IPS-18c (cell line): ENCODE results near the gene PCYT1A.
"Not testable (repeated sequence)": the region's sequence is repeated elsewhere in the genome, so short reads cannot be mapped to it uniquely, and the experiment has no call there.

Source experiments
- H3K4me3 ChIP-seq: 2 replicates; pipeline ENCODE4 v1.7.0; 2013; ENCODE audit warnings: low read depth, mild to moderate bottlenecking, low read length, moderate library complexity; ENCODE audit not compliant: insufficient read depth
- H3K9me3 ChIP-seq: one replicate; pipeline ENCODE4 v1.6.1; 2013; ENCODE audit warnings: mild to moderate bottlenecking, low read length, moderate library complexity; ENCODE audit not compliant: control insufficient read depth, insufficient read depth

The PCYT1A gene

GRCh38 chr3:196287440-196288140 lies at the start of gene PCYT1A:
PCYT1A (minus strand) TSS chr3:196287726; CDS start chr3:196270531, 17,195 bp downstream.
- no peaks in the 10 kb centered on the region for H3K9me3 ChIP-seq
- H3K4me3 ChIP-seq = peak within 1 kb of the TSS; percentile 89

- no peak overlapping the region for H3K4me3 ChIP-seq
- H3K9me3 ChIP-seq = no peaks in the 10 kb centered on the region
These were observed 49.0 kb upstream of the PCYT1A start for GRCh38 chr3:196336319-196337145.

GRCh38 chr3:196335503-196335948 lies 48.0 kb upstream of the PCYT1A start:
- Histone ChIP-seq H3K9me3 (no peaks in the 10 kb centered on the region), H3K4me3 (no peak overlapping the region)

- no peak overlapping the region for H3K4me3 ChIP-seq
- H3K9me3 ChIP-seq = no peaks in the 10 kb centered on the region
These were observed 47.5 kb upstream of the PCYT1A start for GRCh38 chr3:196334982-196335381.

- H3K9me3 ChIP-seq = no peaks in the 10 kb centered on the region
- H3K4me3 ChIP-seq = no peak overlapping the region
These were observed 44.6 kb upstream of the PCYT1A start for GRCh38 chr3:196332168-196332567.

- no peak overlapping the region for H3K4me3 ChIP-seq
These were observed 39.9 kb upstream of the PCYT1A start for GRCh38 chr3:196327405-196327804.

GRCh38 chr3:196326936-196327335 lies 39.4 kb upstream of the PCYT1A start:
- Histone ChIP-seq H3K4me3 (no peak overlapping the region), H3K9me3 (no peaks in the 10 kb centered on the region)

More at GRCh38 chr3:196327405-196327804, 39.9 kb upstream of the PCYT1A start:
- no peaks in the 10 kb centered on the region for H3K9me3 ChIP-seq

- Histone ChIP-seq H3K4me3 (no peak overlapping the region), H3K9me3 (no peaks in the 10 kb centered on the region)
These were observed 36.2 kb upstream of the PCYT1A start for GRCh38 chr3:196323691-196324090.

- Histone ChIP-seq H3K9me3 (no peaks in the 10 kb centered on the region), H3K4me3 (no peak overlapping the region)
These were observed 35.5 kb upstream of the PCYT1A start for GRCh38 chr3:196323016-196323415.

- no peaks in the 10 kb centered on the region for H3K9me3 ChIP-seq
These were observed 33.6 kb upstream of the PCYT1A start for GRCh38 chr3:196321162-196321561.

GRCh38 chr3:196320137-196320536 lies 32.6 kb upstream of the PCYT1A start:
- Histone ChIP-seq H3K4me3 (no peak overlapping the region), H3K9me3 (no peaks in the 10 kb centered on the region)

More at GRCh38 chr3:196321162-196321561, 33.6 kb upstream of the PCYT1A start:
- no peak overlapping the region for H3K4me3 ChIP-seq

- H3K9me3 ChIP-seq = no peaks in the 10 kb centered on the region
- H3K4me3 ChIP-seq = peak within 1 kb of the TSS; percentile 90
These were observed 30.4 kb upstream of the PCYT1A start, which contains the start of gene DYNLT2B for GRCh38 chr3:196317687-196318467. DYNLT2B (minus strand) TSS chr3:196318240; CDS start chr3:196318152, 88 bp downstream.

- H3K9me3 ChIP-seq = not testable (repeated sequence)
- peak overlapping the region; percentile 90 for H3K4me3 ChIP-seq
These were observed 29.5 kb upstream of the PCYT1A start for GRCh38 chr3:196316799-196317686.

GRCh38 chr3:196315821-196316220 lies 28.3 kb upstream of the PCYT1A start:
- Histone ChIP-seq H3K9me3 (no peaks in the 10 kb centered on the region), H3K4me3 (no peak overlapping the region)

GRCh38 chr3:196314597-196314996 lies 27.1 kb upstream of the PCYT1A start:
- Histone ChIP-seq H3K4me3 (no peak overlapping the region), H3K9me3 (no peaks in the 10 kb centered on the region)

- H3K9me3 ChIP-seq = not testable (repeated sequence)
These were observed 26.6 kb upstream of the PCYT1A start for GRCh38 chr3:196314086-196314485.

More at GRCh38 chr3:196314086-196314485, 26.6 kb upstream of the PCYT1A start:
- H3K4me3 ChIP-seq = not testable (repeated sequence)
